H1 (cell line): ENCODE measurements around the gene CMTM5. TPM values are rescaled to one million over a fixed set of nuclear protein-coding genes. Genes with fewer than 3 reads are reported as not detected.

Experiments used
- BRCA1 ChIP-seq: IDR thresholded peaks from 2 replicates; pipeline ENCODE4 v1.6.1; 2012; ENCODE audit warnings: low read depth, low read length, improper control_type of control experiment
- CBX8 ChIP-seq: fragments of 300-800, 300-1000 bp; sonication (generic); IDR thresholded peaks from 2 replicates; pipeline ENCODE4 v1.7.1; 2016; ENCODE audit warnings: low read depth, low read length, borderline replicate concordance
- HDAC2 ChIP-seq, 2 experiments: fragments of 300-600 bp in 1 of 2; sonication (generic) in 1 of 2; IDR thresholded peaks; 2 replicates each; pipeline ENCODE4 v1.6.1; 2011 to 2012; ENCODE audit warnings: low read depth in 2 of 2, low read length in 2 of 2, mild to moderate bottlenecking in 2 of 2, moderate library complexity in 2 of 2, borderline replicate concordance in 1 of 2, inconsistent platforms in 1 of 2
- MAFK ChIP-seq: IDR thresholded peaks from 2 replicates; pipeline ENCODE4 v1.6.1; 2012; ENCODE audit warnings: low read depth, mild to moderate bottlenecking, improper control_type of control experiment, low read length
- PHF8 ChIP-seq: fragments of 200-600 bp; sonication (generic); conservative IDR thresholded peaks from 2 replicates; pipeline ENCODE4 v1.7.1; 2012; ENCODE audit warnings: low read depth, mild to moderate bottlenecking, inconsistent platforms, low read length, moderate library complexity
- SP1 ChIP-seq: IDR thresholded peaks from 2 replicates; pipeline ENCODE4 v1.6.1; 2011; ENCODE audit warnings: low read depth, low read length
- polyA plus RNA-seq, 7 experiments: library from polyadenylated mRNA; depleted of rRNA in 3 of 7; stranded (reverse) in 5 of 7; unstranded in 2 of 7; fragments of >200 nt in 5 of 7; fragments of 200-250 nt in 2 of 7; gene quantifications; 1 replicate in 5 of 7; 2 replicates in 1 of 7; 4 replicates in 1 of 7; pipeline versions ENCODE4 v1.2.1 to v1.2.3, GENCODE V29; 2011 to 2013; ENCODE audit warnings: missing spikeins in 2 of 7, mixed read lengths in 2 of 7
- total RNA-seq: library from RNA; stranded (reverse); fragmentation: NEBNext Ultra II Directional; extraction: Animal tissue kit (Norgen Biotek cat#: 25700); gene quantifications from 2 replicates; pipeline ENCODE4 v1.2.1, GENCODE V29; 2021

CMTM5 gene
- total and polyA plus RNA-seq, 2 of the 8 experiments (the other 6 are each of a cell fraction or from before 2014, with no cell fraction given) = 2.1 TPM; not detected in 1

DNA sequence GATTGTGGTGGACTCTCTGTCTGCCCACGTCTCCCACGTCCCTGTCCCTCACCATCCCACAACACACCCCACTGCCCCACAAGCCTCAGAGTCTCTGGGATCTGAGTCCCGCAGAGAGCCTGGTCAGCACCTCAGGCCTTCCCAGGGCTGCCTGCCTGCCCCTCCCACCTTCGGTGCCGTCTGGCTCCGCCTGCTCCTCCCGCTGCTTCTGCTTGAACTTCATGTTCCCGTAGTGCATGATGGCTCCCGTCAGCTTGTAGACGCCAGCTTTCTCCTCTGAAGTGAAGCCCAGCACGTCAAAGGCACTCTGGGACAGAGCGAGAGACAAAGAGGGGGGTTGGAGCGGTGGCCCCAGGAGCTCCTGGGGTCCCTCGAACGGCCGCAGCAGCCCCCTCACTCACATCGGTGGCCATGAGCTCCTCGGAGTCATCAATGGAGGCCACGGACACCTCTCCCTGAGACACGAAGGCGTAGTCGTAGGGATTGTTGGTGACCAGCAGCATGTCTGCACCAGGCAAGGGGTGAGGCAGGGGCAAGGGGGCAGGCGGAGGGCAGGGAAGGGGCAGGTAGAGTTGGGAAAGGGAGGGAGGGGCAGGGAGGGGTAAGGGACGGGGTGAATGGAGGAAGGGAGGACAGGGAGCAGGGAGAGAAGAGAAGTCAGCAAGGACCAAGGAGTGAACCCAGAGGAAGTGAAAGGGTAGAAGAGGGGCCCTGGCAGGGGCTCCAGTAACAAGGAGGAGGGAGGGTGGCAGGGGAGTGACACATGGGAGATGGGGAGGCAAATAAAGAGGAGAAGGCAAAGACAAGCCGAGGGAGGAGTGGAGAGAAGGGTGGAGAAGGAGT, 25.7 kb downstream of the CMTM5 start (continued):
- no peak for TF ChIP-seq HDAC2 (IDR thresholded peaks at IDR 0.05; ENCODE audit: borderline replicate concordance in 1 of 2, low read depth in 2 of 2, low read length in 2 of 2)
- TF ChIP-seq SP1 = no peak
- no peak for TF ChIP-seq BRCA1
- no peak for TF ChIP-seq PHF8
- no peak for TF ChIP-seq MAFK
- no peak for TF ChIP-seq CBX8
